Fibroblast of lung (primary cell): ENCODE measurements around the gene MGAT5.

Experiments used
- EZH2 ChIP-seq: IDR thresholded peaks from 2 replicates; pipeline ENCODE4 v1.5.1; 2012; ENCODE audit warnings: low read length, control low read depth, mild to moderate bottlenecking; ENCODE audit errors: missing control alignments
- TF ChIP-seq, protein P1 (sequence below), 2 donors: IDR thresholded peaks in 1 of 2; conservative IDR thresholded peaks in 1 of 2; 1 replicate in 1 of 2; 2 replicates in 1 of 2; pipeline ENCODE4 v1.5.1; 2011 to 2012; ENCODE audit warnings: low read length in 2 of 2, control low read depth in 1 of 2, inconsistent platforms in 1 of 2, low read depth in 1 of 2, mild to moderate bottlenecking in 1 of 2

DNA sequence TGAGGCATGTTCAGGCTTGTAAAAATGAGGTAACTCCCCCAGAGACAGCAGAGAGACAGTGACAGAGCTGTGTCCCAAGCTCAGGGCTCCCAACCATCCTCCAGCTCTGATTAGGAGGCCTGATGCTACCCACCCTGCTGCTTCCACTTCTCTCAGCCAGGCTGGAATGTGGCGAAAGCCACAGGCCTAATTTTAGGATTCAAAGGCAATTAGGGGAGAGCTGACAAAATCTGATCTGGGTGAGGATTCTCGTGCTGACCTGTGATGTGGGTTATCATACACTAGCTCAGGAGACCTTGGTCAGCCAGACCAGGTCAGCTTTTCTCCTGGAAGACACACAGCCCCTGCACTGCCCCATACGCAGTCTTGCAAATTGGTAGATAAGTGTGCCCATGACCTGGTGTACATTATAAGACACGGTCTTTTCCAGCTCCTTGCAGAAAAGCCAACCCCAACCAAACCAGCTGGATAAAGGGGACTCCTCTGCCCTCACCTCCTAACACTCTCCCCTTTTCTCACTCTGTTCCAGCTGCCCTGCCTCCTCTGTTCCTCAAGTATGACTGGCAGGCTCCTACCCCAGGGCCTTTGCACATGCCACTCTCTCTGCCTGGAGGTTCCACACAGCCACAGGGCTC lies 225.9 kb downstream of the MGAT5 start:
- TF ChIP-seq, protein P1, sequence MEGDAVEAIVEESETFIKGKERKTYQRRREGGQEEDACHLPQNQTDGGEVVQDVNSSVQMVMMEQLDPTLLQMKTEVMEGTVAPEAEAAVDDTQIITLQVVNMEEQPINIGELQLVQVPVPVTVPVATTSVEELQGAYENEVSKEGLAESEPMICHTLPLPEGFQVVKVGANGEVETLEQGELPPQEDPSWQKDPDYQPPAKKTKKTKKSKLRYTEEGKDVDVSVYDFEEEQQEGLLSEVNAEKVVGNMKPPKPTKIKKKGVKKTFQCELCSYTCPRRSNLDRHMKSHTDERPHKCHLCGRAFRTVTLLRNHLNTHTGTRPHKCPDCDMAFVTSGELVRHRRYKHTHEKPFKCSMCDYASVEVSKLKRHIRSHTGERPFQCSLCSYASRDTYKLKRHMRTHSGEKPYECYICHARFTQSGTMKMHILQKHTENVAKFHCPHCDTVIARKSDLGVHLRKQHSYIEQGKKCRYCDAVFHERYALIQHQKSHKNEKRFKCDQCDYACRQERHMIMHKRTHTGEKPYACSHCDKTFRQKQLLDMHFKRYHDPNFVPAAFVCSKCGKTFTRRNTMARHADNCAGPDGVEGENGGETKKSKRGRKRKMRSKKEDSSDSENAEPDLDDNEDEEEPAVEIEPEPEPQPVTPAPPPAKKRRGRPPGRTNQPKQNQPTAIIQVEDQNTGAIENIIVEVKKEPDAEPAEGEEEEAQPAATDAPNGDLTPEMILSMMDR (conservative IDR thresholded peaks at IDR 0.05 in 1 of 2, IDR thresholded peaks at IDR 0.05 in 1 of 2; ENCODE audit: low read depth in 1 of 2, low read length in 2 of 2): no peak
- no peak for TF ChIP-seq EZH2
